GM12891 (cell line): ENCODE data around the gene UNC45A.
"Not testable (repeated sequence)": the region's sequence is repeated elsewhere in the genome, so short reads cannot be mapped to it uniquely, and the experiment has no call there.

ENCODE experiments used
- PAX5 ChIP-seq: IDR thresholded peaks from 2 replicates; pipeline ENCODE4 v1.6.1; 2011; ENCODE audit warnings: low read length, moderate library complexity, mild to moderate bottlenecking; ENCODE audit not compliant: insufficient read depth, severe bottlenecking
- POLR2A ChIP-seq: IDR thresholded peaks from 2 replicates; pipeline ENCODE4 v1.6.1; 2011; ENCODE audit warnings: low read depth, low read length, control low read depth
- POLR2AphosphoS5 ChIP-seq: IDR thresholded peaks from 2 replicates; pipeline ENCODE4 v1.6.1; 2011; ENCODE audit warnings: low read depth, low read length, control low read depth
- POU2F2 ChIP-seq: IDR thresholded peaks from 2 replicates; pipeline ENCODE4 v1.6.1; 2011; ENCODE audit warnings: low read depth, mild to moderate bottlenecking, control low read depth, low read length, moderate library complexity
- TAF1 ChIP-seq: IDR thresholded peaks from 2 replicates; pipeline ENCODE4 v1.6.1; 2011; ENCODE audit warnings: low read depth, low read length, control low read depth

- TF ChIP-seq POU2F2, TAF1, POLR2A, POLR2AphosphoS5, PAX5: not testable (repeated sequence)
Observed at GRCh38 chr15:90897131-90897655, 37.9 kb upstream of the UNC45A start.
